Smooth muscle cell (in vitro differentiated cells): Measurements from ENCODE around the gene PDIA5. TPM values are rescaled to one million over a fixed set of nuclear protein-coding genes. Genes with fewer than 3 reads are reported as not detected.

Experiments used
- DNase-seq: peaks from one replicate; lab custom pipeline; 2025; ENCODE audit not compliant: unreplicated experiment; lab: John Stamatoyannopoulos, UW
- H2AFZ ChIP-seq: fragments of 200-600 bp; sonication (generic); 2 replicates; pipeline ENCODE4 v1.6.0; 2016; ENCODE audit warnings: antibody characterized with exemption, low read depth, mild to moderate bottlenecking
- H3F3A ChIP-seq: fragments of 200-600 bp; sonication (generic); 2 replicates; pipeline ENCODE4 v1.6.0; 2017; ENCODE audit warnings: antibody characterized with exemption, low read depth
- H3K27ac ChIP-seq: fragments of 200-600 bp; sonication (generic); 2 replicates; pipeline ENCODE4 v1.5.1; 2016; ENCODE audit warnings: low read depth, mild to moderate bottlenecking
- H3K27me3 ChIP-seq: fragments of 200-600 bp; sonication (generic); 2 replicates; pipeline ENCODE4 v1.6.1; 2016; ENCODE audit warnings: low read depth, mild to moderate bottlenecking
- H3K36me3 ChIP-seq: fragments of 200-600 bp; sonication (generic); 2 replicates; pipeline ENCODE4 v1.5.1; 2016; ENCODE audit warnings: low read depth
- H3K4me1 ChIP-seq: fragments of 200-600 bp; sonication (generic); 2 replicates; pipeline ENCODE4 v1.5.1; 2016; ENCODE audit warnings: low read depth
- H3K4me2 ChIP-seq: fragments of 200-600 bp; sonication (generic); 2 replicates; pipeline ENCODE4 v1.6.0; 2016; ENCODE audit warnings: mild to moderate bottlenecking
- H3K4me3 ChIP-seq: fragments of 200-600 bp; sonication (generic); 2 replicates; pipeline ENCODE4 v1.5.1; 2016; ENCODE audit warnings: mild to moderate bottlenecking
- H3K79me2 ChIP-seq: fragments of 200-600 bp; sonication (generic); 2 replicates; pipeline ENCODE4 v1.6.0; 2016; ENCODE audit warnings: low read depth, mild to moderate bottlenecking
- H3K9ac ChIP-seq: fragments of 200-600 bp; sonication (generic); 2 replicates; pipeline ENCODE4 v1.6.0; 2016; ENCODE audit warnings: low read depth
- H3K9me3 ChIP-seq: fragments of 200-600 bp; sonication (generic); replicated peaks from 2 replicates; pipeline ENCODE4 v1.5.1; 2016; ENCODE audit warnings: low read depth
- H4K20me1 ChIP-seq: fragments of 200-600 bp; sonication (generic); 2 replicates; pipeline ENCODE4 v1.6.0; 2016; ENCODE audit warnings: low read depth
- WGBS: methylation state at CpG from one replicate; pipeline ENCODE4 v1.1.7; 2016; ENCODE audit warnings: low lambda C conversion rate; 5-methylcytosine and 5-hydroxymethylcytosine counted together
- polyA plus RNA-seq: library from polyadenylated mRNA; unstranded; fragments of >200 nt; fragmentation: Nextera tagmentation; extraction: Ambion mirVana; gene quantifications from 2 replicates; pipeline ENCODE4 v1.2.1, GENCODE V29; 2016
- total RNA-seq: library from RNA; depleted of rRNA; stranded (reverse); fragments of >200 nt; gene quantifications from 2 replicates; pipeline ENCODE4 v1.2.3, GENCODE V29; 2014
- TF ChIP-seq, protein P1 (sequence below): fragments of 200-600 bp; sonication (generic); IDR thresholded peaks from 2 replicates; pipeline ENCODE4 v1.5.1; 2017; ENCODE audit warnings: borderline replicate concordance, mild to moderate bottlenecking, antibody characterized with exemption; ENCODE audit not compliant: insufficient read depth, poor library complexity, severe bottlenecking

The PDIA5 gene
- total and polyA plus RNA-seq, 2 experiments from 2014 or later = 65.4 to 102 TPM

DNA sequence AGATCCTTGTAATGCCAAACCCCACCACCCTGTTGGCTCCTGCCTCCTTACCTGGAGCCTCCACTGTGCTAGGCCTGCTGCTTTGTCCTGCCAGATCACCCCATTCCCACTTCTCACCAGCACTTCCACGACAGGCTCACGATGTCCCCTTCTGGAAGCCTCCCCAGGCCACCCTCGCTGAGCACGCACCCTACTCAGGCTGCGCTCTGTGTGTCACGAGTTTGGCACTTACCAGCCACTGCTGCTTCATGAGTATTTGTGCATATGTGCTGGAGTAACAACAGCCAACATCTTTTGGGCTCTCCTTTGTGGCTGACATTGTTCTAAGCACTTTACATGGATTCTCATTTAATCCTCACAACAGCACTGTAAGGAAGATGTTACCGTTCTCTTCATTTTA lies 58.1 kb downstream of the PDIA5 start:
- H3K27me3 ChIP-seq = no peaks in the 10 kb centered on the region
- peaks cover 4% of the 10 kb centered on the region for H3K36me3 ChIP-seq
- H3K9me3 ChIP-seq = no peaks in the 10 kb centered on the region
- H3F3A ChIP-seq = peaks cover 8% of the 10 kb centered on the region
- H4K20me1 ChIP-seq = peaks cover 68% of the 10 kb centered on the region
- no peak overlapping the region for H3K9ac ChIP-seq
- TF ChIP-seq, protein P1, sequence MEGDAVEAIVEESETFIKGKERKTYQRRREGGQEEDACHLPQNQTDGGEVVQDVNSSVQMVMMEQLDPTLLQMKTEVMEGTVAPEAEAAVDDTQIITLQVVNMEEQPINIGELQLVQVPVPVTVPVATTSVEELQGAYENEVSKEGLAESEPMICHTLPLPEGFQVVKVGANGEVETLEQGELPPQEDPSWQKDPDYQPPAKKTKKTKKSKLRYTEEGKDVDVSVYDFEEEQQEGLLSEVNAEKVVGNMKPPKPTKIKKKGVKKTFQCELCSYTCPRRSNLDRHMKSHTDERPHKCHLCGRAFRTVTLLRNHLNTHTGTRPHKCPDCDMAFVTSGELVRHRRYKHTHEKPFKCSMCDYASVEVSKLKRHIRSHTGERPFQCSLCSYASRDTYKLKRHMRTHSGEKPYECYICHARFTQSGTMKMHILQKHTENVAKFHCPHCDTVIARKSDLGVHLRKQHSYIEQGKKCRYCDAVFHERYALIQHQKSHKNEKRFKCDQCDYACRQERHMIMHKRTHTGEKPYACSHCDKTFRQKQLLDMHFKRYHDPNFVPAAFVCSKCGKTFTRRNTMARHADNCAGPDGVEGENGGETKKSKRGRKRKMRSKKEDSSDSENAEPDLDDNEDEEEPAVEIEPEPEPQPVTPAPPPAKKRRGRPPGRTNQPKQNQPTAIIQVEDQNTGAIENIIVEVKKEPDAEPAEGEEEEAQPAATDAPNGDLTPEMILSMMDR = no peak
- H2AFZ ChIP-seq = no peak overlapping the region
- H3K4me1 ChIP-seq = peaks cover 10% of the 10 kb centered on the region
- no peak overlapping the region for H3K4me2 ChIP-seq
- DNase-seq = no peak
- H3K4me3 ChIP-seq = no peak overlapping the region
- H3K79me2 ChIP-seq = no peaks in the 10 kb centered on the region
- no peak overlapping the region for H3K27ac ChIP-seq
- 90% methylated on average over 7 of the region's 7 CpGs for WGBS

DNA sequence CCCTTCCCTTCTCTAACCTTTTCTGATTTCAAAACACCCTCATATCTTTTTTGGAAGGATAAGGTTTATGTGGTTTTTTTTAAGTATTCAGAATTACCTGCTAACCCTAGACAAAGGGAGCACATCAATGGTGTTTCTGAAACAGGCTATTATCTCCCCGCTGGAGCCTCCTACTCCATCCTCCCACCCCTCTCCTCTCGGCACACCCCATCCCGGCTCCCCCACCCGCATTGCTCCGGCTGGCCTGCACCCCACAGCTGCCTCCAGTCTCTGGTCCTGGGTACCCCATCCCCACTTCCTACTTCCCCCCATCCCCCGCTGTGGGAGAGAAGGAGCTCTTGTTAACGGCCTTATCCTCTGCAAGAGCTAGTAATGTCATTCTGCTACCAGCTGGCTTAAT lies 59.2 kb downstream of the PDIA5 start:
- Histone ChIP-seq H3K9me3 (no peaks in the 10 kb centered on the region), H3K79me2 (no peaks in the 10 kb centered on the region), H4K20me1 (peaks cover 66% of the 10 kb centered on the region), H3K27me3 (no peaks in the 10 kb centered on the region), H3F3A (peaks cover 8% of the 10 kb centered on the region), H3K36me3 (peaks cover 4% of the 10 kb centered on the region), H3K4me1 (peaks cover 10% of the 10 kb centered on the region), H3K27ac (no peak overlapping the region), H3K4me2 (no peak overlapping the region), H3K4me3 (no peak overlapping the region), H2AFZ (no peak overlapping the region), H3K9ac (no peak overlapping the region)
- 68% methylated on average over 7 of the region's 7 CpGs for WGBS
- TF ChIP-seq, protein P1 = no peak
- DNase-seq = no peak

DNA sequence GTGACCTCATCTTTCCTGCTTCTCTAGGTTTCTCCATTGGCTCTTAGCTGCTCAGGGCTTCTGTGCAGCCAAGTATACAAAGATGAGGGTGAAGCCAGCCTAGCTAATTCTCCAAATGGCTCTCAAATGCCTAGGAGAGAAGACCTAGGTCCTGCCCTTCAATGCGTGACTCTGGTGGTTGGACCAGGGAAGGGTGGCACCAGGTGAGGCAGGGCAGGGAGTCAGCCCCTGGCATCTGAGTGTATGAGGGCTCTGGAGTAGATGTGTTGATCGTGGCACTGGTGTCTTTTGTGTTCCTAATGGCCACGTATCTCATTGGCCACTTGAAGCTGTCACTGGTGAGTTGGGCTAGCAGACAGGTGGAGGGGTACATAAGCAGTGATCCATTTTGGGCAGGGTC lies 59.8 kb downstream of the PDIA5 start:
- H3K79me2 ChIP-seq = no peaks in the 10 kb centered on the region
- no peak for DNase-seq
- no peaks in the 10 kb centered on the region for H3K27me3 ChIP-seq
- no peaks in the 10 kb centered on the region for H3K9me3 ChIP-seq
- H3K9ac ChIP-seq = no peak overlapping the region
- H3K4me2 ChIP-seq = no peak overlapping the region
- H3K36me3 ChIP-seq = peaks cover 4% of the 10 kb centered on the region
- H3K27ac ChIP-seq = no peak overlapping the region
- H3K4me3 ChIP-seq = no peak overlapping the region
- H4K20me1 ChIP-seq = peaks cover 65% of the 10 kb centered on the region
- no peak overlapping the region for H2AFZ ChIP-seq
- WGBS = 95% methylated on average over 3 of the region's 3 CpGs
- TF ChIP-seq, protein P1 = no peak
- H3K4me1 ChIP-seq = peaks cover 10% of the 10 kb centered on the region
- peaks cover 8% of the 10 kb centered on the region for H3F3A ChIP-seq

DNA sequence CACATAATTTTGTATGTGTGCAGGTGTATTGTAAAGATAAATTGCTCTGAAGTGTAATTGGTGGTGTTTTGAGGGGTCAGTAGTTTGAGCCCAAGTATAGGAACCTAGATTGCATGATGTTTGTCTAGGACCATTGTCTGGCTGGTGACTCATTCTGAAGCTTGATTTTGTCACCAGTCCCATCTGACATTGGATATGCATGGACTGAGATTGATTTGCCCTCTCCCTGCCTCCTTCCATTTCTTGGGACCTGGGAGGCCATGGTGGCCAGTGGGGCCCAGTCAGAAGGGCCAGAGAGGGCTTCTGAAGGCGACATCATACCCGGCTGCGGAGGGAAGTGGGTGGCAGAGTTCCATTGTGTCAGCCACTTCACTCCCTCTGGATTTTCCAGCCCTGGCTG lies 62.3 kb downstream of the PDIA5 start:
- peaks cover 61% of the 10 kb centered on the region for H4K20me1 ChIP-seq
- no peak overlapping the region for H3K4me2 ChIP-seq
- no peak overlapping the region for H3K4me3 ChIP-seq
- H2AFZ ChIP-seq = no peak overlapping the region
- H3K4me1 ChIP-seq = peaks cover 10% of the 10 kb centered on the region
- no peak for DNase-seq
- H3K9ac ChIP-seq = no peak overlapping the region
- WGBS = 95% methylated on average over 3 of the region's 3 CpGs
- H3K27me3 ChIP-seq = no peaks in the 10 kb centered on the region
- H3K79me2 ChIP-seq = no peaks in the 10 kb centered on the region
- TF ChIP-seq, protein P1 = no peak
- H3F3A ChIP-seq = no peaks in the 10 kb centered on the region
- H3K36me3 ChIP-seq = peaks cover 4% of the 10 kb centered on the region
- H3K9me3 ChIP-seq = no peaks in the 10 kb centered on the region
- H3K27ac ChIP-seq = no peak overlapping the region
